ENCODE data around the gene EED.
"Not testable (repeated sequence)": the region's sequence is repeated elsewhere in the genome, so short reads cannot be mapped to it uniquely, and the experiment has no call there.

The EED gene

GRCh38 chr11:86219311-86220193 lies 25.0 kb upstream of the EED start:
- no peak for DNase-seq

DNA sequence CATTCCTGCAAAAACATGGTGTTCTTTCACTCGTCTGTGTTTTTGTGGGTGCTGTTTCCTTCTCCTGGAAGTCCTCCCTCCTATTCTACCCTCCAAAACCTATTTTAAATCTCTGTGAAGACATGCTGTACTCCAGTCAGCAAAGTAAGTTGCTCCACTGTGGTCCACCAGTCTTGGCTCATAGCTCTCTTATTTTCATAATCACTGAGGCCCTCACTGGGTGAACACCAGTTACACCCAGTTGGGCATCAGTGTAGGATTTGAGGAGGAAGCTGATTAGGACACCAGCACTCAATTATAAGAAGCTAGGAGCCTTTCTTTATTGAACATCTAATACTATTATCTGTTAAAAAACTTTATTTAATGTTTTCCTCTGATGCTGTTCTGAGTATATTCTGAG lies 23.9 kb upstream of the EED start:
- no peak for DNase-seq

DNA sequence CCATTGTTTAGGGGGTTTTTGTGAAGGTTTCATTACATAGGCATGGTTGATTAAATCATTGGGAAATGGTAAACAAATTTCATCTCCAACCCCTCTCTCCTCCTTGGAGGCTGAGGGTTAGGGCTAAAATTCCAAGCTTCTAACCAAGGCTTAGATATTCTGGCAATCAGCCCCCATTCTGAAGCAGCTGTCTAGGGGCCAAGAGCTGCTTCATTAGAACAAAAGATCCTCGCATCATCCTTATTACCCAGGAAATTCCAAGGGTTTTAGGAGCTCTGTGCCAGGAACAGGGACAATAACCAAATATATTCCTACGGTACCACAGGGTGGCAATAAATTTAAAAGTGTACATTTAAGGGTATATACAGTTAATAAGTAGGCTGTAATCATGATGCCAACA lies 22.5 kb upstream of the EED start:
- DNase-seq: no peak

DNA sequence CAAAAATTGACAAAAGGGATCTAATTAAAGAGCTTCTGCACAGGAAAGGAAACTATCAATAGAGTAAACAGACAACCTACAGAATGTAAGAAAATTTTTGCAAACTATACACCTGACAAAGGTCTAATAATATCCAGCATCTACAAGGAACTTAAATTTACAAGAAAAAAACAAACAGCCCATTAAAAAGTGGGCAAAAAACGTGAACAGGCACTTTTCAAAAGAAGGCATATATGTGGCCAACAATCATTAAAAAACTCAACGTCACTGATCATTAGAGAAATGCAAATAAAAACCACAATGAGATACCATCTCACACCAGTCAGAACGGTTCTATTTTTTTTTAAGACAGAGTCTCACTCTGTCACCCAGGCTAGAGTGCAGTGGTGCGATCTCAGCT lies 20.0 kb upstream of the EED start:
- DNase-seq: not testable (repeated sequence)

GRCh38 chr11:86225344-86225743 lies 19.2 kb upstream of the EED start:
- DNase-seq: not testable (repeated sequence)

DNA sequence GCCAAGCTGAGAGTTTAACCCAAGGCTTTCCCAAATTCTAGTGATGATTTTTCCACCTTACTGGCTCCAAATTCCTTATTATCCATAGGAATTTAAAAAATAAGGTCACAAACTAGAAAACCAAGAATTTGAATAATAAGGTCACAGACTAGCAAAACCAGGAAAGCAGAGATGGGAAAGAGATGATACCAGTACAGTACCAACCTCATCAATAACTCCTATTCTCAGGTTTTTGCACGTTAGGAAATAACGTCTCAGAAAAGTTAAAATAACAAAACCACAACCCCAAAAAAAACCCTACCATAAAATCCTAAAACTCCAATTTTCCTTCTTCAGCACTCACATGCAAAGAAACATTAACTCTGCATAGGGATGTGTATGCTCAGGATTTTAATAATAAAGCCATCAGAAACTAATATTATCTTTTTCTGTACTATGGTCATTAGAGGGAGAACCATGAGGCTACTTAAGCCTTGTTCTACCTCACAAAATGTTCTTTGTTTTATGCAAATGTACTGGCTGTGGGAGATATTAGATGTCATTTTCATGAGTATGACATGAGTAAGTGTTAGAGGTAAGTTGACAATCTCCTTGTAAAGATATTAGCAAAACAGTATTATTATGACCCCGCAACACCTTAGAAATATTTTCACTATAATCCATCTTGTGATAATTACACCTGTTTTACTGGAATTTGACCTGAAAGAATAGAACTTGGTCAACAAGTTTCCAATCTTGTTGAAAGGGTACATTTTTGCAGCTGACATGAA lies 16.1 kb upstream of the EED start:
- no peak for DNase-seq

- DNase-seq: not testable (repeated sequence)
These were observed 15.6 kb upstream of the EED start for GRCh38 chr11:86229039-86229330.

- DNase-seq: no peak
These were observed 14.3 kb upstream of the EED start for GRCh38 chr11:86230179-86230804.

DNA sequence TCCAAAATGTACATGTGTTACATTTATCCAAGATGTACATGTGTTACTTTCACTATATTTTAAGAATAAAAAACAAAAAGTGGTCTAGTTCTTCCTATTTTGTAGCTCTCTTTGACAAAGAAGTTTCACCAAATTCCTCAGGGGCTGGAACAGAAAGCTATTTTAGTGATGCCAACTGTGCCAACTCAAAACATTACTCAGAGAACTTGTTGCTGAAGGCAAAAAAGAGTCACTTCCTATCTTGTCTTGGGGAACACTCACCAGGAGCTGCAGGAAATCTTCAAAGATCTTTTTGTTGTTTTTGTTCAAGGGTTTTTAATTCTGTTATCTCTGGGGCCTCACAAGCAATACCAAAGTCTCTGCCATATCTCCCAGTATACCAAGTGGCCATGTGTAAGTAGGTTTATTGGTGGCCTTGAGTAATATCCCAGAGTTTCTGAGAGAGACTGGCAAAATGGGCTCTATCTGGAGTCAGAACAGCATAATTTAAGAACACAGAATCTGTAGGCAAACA lies 13.6 kb upstream of the EED start:
- no peak for DNase-seq

DNA sequence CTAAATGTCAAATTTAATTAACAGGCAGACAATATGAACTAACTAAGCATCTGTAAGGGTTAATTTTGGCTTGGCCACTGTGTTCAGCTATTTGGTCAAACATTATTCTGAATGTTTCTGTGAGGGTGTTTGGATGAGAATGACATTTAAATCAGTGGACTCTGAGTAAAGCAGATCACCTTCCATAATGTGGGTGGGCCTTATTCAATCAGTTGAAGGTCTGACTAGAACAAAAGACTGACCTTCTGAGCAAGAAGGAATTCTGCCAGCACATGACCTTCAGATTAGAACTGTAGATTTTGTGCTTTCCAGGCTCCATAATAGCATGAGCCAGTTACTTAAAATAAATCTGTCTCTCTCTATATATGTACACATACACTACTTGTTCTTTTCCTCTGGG lies 12.0 kb upstream of the EED start:
- DNase-seq: no peak

DNA sequence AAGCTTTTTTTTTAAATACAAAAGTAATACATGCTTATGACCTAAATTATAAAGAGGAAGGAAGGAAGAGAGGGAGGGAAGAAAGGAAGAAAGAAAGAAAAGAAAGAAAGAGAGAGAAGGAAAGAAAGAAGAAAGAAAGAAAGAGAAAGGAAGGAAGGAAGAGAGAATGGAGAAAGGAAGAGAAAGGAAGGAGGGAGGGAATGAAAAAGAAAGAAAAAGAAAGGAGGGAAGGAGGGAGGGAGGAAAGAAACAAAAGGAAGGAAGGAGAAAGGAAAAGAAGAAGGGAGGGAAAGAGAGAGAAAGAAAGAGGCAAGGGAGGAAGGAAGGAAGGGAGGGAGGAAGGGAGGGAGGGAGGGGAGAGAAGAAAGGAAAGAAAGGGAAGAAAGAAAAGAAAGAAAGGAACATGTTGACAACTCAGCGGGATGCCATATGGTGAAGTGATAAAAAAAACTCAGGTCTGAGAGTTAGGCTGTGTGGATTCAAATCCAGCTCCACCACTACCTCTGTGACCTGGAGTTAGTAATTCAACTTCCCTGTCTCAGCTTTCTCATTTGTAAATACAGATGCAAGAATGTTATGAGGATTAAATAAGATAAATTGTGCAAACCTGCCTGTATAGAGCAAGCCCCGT lies 9.6 kb upstream of the EED start:
- DNase-seq: no peak

DNA sequence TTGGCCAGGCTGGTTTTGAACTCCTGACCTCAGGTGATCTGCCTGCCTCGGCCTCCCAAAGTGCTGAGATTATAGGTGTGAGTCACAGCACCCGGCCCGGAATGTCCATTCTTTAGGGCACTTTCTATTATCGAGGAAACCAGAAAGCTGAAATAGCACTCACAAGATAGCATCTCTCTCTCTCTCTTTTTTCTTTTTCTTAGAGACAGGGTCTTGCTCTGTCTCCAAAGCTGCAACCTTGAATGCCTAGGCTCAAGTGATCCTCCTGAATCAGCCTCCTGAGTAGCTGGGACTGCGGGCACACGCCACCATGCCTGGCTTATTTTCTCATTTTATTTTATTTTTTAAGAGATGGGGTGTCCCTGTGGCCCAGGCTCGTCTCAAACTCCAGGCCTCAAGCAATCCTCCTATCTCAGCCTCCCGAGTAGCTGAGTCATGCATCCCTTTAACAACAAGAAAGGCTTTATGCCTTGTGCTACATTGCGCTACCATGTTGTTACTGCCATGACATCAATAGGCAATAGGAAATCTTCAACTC lies 7.2 kb upstream of the EED start:
- no peak for DNase-seq

DNA sequence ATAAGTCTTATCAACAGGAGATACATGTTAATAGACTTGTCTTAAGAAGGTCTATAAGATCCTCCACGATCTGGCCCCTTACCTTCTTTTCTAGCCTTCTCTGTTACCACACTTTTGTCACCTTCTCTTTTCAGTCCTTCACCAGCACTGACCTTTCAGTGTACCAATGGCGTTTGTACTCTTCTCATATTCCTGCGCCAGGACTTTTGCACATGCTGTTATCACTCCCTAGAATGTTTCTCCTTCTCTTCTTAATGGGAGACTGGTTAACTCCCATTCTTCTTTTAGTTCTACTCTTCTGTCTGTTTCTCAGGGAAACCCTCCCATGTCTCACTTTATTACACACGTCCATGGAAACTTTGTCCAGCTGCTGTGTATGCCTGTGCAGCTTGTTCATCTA lies 4.4 kb upstream of the EED start:
- DNase-seq: no peak

DNA sequence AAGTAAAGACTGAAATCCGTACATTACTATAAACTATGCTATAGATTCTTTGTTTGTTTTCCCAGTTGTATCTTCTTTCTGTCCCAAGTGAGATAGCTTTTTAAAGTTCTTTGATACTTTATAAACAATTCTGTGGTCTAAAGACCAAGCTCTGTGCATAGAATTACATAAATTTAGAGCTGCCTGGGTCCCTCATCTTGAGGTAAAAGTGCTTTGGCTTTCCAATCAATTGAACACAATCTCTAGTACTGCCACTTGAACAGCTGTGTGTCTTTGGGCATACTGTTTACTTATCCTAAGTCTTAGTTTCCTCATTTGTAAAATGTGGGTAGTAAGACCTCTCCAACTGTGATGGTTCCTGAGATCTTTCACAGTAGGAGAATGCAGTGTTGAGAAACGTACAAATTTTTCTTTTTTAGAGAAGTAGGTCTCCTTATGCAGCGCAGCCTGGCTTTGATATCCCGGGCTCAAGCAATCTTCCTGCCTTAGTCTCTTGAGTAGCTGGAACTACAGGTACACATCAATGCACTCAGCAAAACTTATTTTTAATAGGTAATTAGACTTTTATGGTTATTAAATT lies 2.5 kb upstream of the EED start:
- no peak for DNase-seq

DNA sequence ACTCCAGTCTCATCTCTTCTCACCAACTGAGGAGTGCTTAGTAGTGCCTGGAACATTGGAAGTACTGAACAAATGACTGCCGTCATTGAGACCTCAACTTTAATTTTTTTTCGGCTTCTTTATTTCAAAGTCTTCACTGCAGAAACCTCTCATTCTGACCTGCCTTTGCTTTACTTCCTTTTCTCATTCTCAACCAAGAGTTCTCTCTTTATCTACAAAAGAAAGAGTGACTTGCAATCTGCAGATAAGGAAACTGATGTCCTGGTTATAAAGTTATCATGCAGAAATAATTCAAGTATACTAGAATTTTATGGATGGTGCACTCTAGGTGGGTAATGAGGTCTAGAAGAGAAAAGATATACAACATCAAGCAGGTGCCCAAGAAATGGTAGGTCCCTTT lies 1.2 kb upstream of the EED start:
- no peak for DNase-seq

DNA sequence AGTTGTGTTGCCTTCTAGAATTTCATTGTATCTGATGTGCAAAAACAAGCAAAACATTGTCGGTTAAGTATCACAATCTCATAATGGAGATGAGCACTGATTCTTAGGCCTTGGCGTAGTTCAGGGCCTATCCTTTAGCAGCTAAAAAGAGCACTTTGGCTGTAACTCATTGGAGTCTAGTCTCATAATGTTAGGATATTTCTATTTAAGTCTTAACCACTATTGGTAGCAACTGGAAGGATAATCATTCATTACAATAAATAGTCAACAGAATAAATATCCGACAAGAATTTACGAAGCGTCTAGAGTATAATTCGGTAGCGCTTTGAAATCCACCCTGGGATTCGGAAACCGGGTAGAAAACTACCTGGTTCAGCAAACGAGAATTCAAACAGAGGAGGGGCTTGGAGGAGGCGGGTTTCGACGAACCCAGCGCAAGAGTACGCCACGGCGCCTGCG lies 461 bp upstream of the EED start:
- DNase-seq: no peak

- DNase-seq: no peak
These were observed 1.1 kb downstream of the EED start for GRCh38 chr11:86245369-86246292.

- no peak for DNase-seq
These were observed 1.7 kb downstream of the EED start for GRCh38 chr11:86246293-86246675.

DNA sequence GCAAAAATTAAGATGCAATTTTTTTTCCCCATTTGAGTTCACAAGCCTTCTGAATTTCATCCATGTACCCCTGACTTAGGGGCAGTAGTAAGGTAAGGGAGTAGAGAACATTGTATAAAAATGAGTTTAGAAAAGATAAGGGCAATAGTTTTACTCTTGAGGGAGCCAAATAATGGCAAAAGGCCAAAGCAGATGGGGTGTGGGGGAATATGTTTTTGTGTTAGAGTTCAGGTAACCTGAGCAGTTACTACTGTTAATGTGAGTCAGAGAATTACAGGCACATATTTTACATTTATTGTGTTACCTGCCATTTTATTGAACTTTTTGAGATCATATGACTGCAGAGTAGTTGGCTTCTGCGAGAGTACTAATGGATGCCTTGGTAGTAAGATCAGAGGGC lies 3.1 kb downstream of the EED start:
- DNase-seq: no peak

DNA sequence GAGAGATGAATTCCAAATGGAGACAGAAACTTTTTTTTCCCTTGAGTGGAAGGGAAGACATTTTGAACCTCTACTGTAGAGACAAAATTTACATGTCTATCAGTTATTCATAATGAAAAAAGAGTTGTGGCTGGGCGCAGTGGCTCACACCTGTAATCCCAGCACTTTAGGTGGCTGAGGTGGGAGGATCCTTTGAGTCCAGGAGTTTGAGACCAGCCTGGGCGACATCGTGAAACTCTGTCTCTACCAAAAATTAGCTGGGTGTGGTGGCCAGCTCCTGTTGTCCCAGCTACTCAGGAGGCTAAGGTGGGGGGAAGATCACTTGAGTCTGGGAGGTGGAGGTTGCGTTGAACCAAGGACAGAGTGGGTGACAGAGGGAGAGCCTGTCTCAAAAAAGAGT lies 4.1 kb downstream of the EED start:
- no peak for DNase-seq

DNA sequence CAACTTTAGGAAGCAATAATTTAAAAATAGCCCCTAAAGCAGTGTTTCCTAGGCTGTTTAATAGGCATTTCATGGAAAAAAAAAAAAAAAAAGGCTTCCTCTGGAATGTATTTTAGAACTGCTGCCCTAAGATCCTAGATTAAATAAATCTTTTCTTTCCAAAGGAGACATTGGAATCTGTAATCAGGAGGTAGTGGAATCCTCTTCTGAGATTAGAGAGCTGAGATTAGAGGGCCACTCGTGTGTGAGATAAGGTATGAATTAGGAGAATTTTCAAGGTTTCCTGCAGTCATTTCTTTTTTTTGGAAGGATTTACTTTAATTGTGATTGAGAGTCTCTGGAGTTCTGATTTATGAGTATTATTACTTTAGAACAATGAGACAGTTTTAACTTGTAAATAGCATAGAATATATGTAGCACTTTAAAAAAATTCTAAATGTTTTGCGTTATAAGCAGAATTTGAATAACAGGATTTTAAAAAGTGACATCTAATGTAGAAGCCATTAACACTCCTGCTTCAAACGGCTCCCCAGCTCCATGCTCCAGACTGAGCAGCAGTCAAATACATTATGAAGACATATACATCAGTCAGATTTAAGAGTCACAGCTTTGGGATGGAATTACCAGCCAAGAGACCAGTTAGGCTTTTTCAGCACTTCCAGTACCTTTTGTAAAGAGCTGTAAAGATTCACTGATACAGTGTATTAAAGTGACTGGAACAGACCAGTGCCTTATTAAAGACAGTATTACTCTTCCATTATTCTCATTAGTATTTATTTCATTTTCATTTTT lies 5.0 kb downstream of the EED start:
- DNase-seq: no peak
